RWPE2 (cell line): ENCODE results near the gene ACSL1.
A peak's percentile ranks its signal among the peaks of the same experiment; 100 is the strongest.
"Not testable (repeated sequence)": the region's sequence is repeated elsewhere in the genome, so short reads cannot be mapped to it uniquely, and the experiment has no call there.

ENCODE experiments used
- ATAC-seq: fragments of 200-7000 bp; cut with Tn5 transposase; 3 replicates; pipeline ENCODE4 v1.9.1; 2021; ENCODE audit warnings: low read depth
- DNase-seq: peaks from one replicate; pipeline ENCODE4 v3.0.0-alpha.2; 2020; ENCODE audit warnings: low spot score
- H3K27ac ChIP-seq: fragments of 450-650 bp; 2 replicates; pipeline ENCODE4 v1.5.1; 2017; ENCODE audit warnings: mild to moderate bottlenecking; ENCODE audit not compliant: poor library complexity, severe bottlenecking
- H3K27me3 ChIP-seq: fragments of 250-450 bp; sonication (Bioruptor Pico); 2 replicates; pipeline ENCODE4 v1.5.1; 2021; ENCODE audit warnings: mild to moderate bottlenecking, moderate library complexity; ENCODE audit not compliant: insufficient read depth, poor library complexity, severe bottlenecking
- H3K36me3 ChIP-seq: fragments of 250-450 bp; sonication (Bioruptor Pico); 2 replicates; pipeline ENCODE4 v1.5.1; 2020; ENCODE audit warnings: low read depth, mild to moderate bottlenecking, moderate library complexity
- H3K4me1 ChIP-seq: fragments of 250-450 bp; sonication (Bioruptor Pico); 2 replicates; pipeline ENCODE4 v1.5.1; 2021; ENCODE audit warnings: mild to moderate bottlenecking, moderate library complexity; ENCODE audit not compliant: insufficient read depth, poor library complexity, severe bottlenecking
- H3K4me3 ChIP-seq: fragments of 250-450 bp; sonication (Bioruptor Pico); 2 replicates; pipeline ENCODE4 v1.5.1; 2021; ENCODE audit warnings: mild to moderate bottlenecking, moderate library complexity; ENCODE audit not compliant: severe bottlenecking
- H3K9me3 ChIP-seq: fragments of 250-450 bp; sonication (Bioruptor Pico); 2 replicates; pipeline ENCODE4 v1.5.1; 2021; ENCODE audit warnings: mild to moderate bottlenecking, moderate library complexity; ENCODE audit not compliant: severe bottlenecking
- TF ChIP-seq, protein P1 (sequence below): fragments of 450-650 bp; IDR thresholded peaks from one replicate; pipeline ENCODE4 v1.5.1; 2017; ENCODE audit warnings: mild to moderate bottlenecking, moderate library complexity; ENCODE audit not compliant: poor library complexity, severe bottlenecking

Gene ACSL1

DNA sequence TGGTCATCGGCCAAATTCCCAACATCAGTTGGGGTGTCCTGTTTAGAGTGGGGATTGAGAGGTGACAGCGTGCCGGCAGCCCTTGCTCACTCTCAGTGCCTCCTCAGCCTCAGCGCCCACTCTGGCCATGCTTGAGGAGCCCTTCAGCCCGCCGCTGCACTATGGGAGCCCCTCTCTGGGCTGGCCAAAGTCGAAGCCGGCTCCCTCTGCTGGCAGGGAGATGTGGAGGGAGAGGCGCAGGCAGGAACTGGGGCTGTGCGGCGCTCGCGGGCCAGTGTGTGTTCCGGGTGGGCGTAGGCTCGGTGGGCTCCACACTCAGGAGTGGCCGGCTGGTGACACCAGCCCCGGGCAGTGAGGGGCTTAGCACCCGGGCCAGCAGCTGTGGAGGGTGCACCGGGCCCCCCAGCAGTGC is 84.8 kb downstream of the ACSL1 start:
- H3K27ac ChIP-seq, result no peak overlapping the region
- no peaks in the 10 kb centered on the region for H3K27me3 ChIP-seq
- H3K4me3 ChIP-seq, result no peak overlapping the region
- ATAC-seq, result no peak
- H3K9me3 ChIP-seq, result no peaks in the 10 kb centered on the region
- peaks cover 2% of the 10 kb centered on the region for H3K4me1 ChIP-seq
- TF ChIP-seq, protein P1, sequence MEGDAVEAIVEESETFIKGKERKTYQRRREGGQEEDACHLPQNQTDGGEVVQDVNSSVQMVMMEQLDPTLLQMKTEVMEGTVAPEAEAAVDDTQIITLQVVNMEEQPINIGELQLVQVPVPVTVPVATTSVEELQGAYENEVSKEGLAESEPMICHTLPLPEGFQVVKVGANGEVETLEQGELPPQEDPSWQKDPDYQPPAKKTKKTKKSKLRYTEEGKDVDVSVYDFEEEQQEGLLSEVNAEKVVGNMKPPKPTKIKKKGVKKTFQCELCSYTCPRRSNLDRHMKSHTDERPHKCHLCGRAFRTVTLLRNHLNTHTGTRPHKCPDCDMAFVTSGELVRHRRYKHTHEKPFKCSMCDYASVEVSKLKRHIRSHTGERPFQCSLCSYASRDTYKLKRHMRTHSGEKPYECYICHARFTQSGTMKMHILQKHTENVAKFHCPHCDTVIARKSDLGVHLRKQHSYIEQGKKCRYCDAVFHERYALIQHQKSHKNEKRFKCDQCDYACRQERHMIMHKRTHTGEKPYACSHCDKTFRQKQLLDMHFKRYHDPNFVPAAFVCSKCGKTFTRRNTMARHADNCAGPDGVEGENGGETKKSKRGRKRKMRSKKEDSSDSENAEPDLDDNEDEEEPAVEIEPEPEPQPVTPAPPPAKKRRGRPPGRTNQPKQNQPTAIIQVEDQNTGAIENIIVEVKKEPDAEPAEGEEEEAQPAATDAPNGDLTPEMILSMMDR, result no peak
- no peak for DNase-seq
- no peaks in the 10 kb centered on the region for H3K36me3 ChIP-seq

DNA sequence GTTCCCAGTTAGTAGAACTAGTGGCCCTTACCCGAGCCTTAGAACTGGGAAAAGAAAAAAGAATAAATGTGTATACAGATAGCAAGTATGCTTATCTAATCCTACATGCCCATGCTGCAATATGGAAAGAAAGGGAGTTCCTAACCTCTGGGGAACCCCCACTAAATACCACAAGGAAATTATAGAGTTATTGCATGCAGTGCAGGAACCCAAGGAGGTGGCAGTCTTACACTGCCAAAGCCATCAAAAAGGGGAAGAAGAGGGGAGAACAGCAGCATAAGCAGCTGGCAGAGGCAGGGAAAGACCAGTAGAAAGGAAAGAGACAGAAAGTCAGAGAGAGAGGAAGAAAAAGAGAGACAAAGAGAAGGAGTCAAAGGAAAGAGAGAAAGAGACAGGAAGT is 86.2 kb downstream of the ACSL1 start:
- H3K27ac ChIP-seq, DNase-seq, H3K9me3 ChIP-seq: not testable (repeated sequence)

DNA sequence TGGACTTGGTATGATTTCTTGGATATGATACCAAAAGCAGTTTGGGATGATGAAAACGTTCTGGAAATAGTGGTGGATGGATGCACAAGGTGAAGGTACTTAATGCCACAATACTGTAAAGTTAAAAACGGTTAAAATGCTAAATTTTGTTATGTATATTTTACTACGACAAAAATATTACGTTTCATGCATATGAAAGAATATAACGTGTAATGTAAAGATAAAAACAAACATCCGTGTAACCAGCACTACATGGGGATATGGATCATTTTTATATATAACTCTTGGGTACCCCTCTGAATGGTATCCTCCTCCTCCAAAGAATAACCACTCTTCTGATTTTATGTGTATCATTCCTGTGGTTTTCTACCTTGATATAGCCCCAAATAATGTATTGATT is 91.0 kb downstream of the ACSL1 start:
- H3K27me3 ChIP-seq, result no peaks in the 10 kb centered on the region
- TF ChIP-seq, protein P1, result no peak
- peaks cover 16% of the 10 kb centered on the region for H3K4me1 ChIP-seq
- no peak for DNase-seq
- H3K36me3 ChIP-seq, result peaks cover 11% of the 10 kb centered on the region; the same call in 1 of the 2 replicates
- H3K9me3 ChIP-seq, result no peaks in the 10 kb centered on the region
- peak overlapping the region; percentile 70 for H3K4me3 ChIP-seq
- no peak for ATAC-seq
- H3K27ac ChIP-seq, result peak overlapping the region; percentile 74

More for the DNA sequence above, 86.2 kb downstream of the ACSL1 start:
- not testable (repeated sequence) for H3K4me1 ChIP-seq, H3K27me3 ChIP-seq, ATAC-seq, H3K36me3 ChIP-seq, H3K4me3 ChIP-seq

DNA sequence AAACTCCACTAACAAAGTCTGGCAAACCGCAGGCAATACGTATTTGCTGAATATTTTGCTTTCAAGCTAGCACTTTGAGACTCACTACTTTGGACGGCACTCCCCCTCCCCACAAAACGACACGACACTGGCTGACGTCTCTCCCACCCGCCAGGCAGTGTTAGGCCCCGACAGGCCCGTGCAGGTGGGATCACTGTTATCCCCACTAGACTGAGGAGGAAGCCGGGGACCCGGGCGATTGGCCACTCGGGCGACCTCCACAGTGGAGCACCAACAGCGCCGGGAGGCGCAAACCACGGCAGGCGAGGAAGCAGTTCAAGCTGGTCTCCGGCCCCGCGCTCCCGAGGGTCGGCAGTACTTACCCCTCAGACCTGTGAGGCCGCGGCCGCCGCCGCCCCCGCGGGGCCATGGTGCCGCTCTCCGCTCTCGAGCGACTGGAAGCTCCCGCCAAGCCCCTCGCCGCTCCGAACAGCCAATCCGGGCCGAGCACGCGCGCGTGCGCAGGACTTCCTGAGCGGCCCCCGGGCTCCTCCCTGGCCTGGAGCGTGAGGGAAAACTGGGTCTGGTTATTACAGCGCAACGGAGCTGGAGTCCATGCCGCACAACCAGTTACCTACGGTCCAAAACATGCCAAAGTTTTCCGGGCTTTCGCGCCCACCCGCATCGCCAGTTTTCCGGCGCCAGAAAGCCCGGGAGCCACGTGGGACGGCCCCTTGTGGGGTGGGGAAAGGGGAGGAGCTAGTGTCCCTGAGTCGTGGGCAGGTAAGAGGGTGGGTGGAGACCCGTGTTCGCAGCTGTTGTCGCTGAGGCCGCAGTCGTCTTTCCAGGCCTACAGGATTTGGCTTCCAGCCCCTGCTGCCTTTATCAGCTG is 91.9 kb downstream of the ACSL1 start, which contains the start of gene CENPU:
CENPU (minus strand) TSS at position 443 of the 871 bp plus-strand sequence; CDS start at position 409, 34 bp downstream.
- Histone ChIP-seq H3K27ac (peak within 1 kb of the TSS; percentile 74), H3K4me3 (peak within 1 kb of the TSS; percentile 70), H3K36me3 (peaks cover 19% of the 10 kb centered on the region), H3K4me1 (peaks cover 24% of the 10 kb centered on the region), H3K27me3 (no peaks in the 10 kb centered on the region), H3K9me3 (no peaks in the 10 kb centered on the region)
- DNase-seq (peak; percentile 91), ATAC-seq (peak; percentile 84)
- TF ChIP-seq, protein P1, result no peak

DNA sequence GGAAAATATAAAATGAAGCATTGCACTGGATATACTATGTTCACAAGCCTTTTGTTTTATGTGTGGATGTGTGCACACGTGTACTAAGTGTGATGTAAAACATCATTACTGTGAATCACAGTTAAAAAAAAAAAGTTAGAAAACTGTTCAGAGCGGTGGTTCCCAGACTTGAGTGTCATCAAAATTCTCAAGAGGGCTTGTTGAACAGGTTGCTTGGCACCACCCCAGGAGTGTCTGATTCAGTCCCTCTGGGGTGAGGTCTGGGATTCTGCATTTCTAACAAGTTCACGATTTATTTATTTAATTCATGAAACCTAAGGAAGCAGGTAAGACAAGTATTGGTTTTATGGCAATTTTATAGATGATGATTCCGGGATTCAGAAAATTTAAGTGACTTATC is 93.6 kb downstream of the ACSL1 start:
- no peak overlapping the region for H3K4me3 ChIP-seq
- H3K4me1 ChIP-seq, result peaks cover 26% of the 10 kb centered on the region
- ATAC-seq (no peak), DNase-seq (peak; percentile 78)
- peaks cover 36% of the 10 kb centered on the region for H3K36me3 ChIP-seq
- no peaks in the 10 kb centered on the region for H3K27me3 ChIP-seq
- peak overlapping the region; percentile 74 for H3K27ac ChIP-seq
- no peaks in the 10 kb centered on the region for H3K9me3 ChIP-seq
- TF ChIP-seq, protein P1, result no peak
